HepG2 (cell line): ENCODE results near the gene HDAC8. TPM values are rescaled to one million over a fixed set of nuclear protein-coding genes. Genes with fewer than 3 reads are reported as not detected.

Experiments used
- ATAC-seq: fragments of 200-7000 bp; cut with Tn5 transposase; 3 replicates; pipeline ENCODE4 v1.9.1; 2020; ENCODE audit warnings: mild to moderate bottlenecking, moderate library complexity
- BruUV-seq: library from RNA; stranded (reverse); fragments of 400-500 nt; replicated peaks from 2 replicates; lab custom pipeline; 2021; lab: Mats Ljungman, UMichigan
- CTCF ChIA-PET: fragments of 300-600 bp; formaldehyde crosslinking; extraction: SDS; loops from one replicate; lab custom pipeline; 2021; ENCODE audit warnings: low total read pairs, inconsistent platforms, low intra/inter-chr PET ratio; lab: Yijun Ruan, JAX
- POLR2A ChIA-PET: fragments of 350-600 bp; sonication (Branson Sonifier 250); formaldehyde crosslinking; loops from one replicate; lab custom pipeline; 2020; ENCODE audit warnings: antibody characterized with exemption, inconsistent platforms; lab: Yijun Ruan, JAX
- DNase-seq: peaks from one replicate; pipeline ENCODE4 v3.0.0-alpha.2; 2015; ENCODE audit warnings: low spot score
- FAIRE-seq: peaks from 3 replicates; lab custom pipeline; 2011; peaks lifted over from hg19 to GRCh38; lab: Jason Lieb, UNC
- H2AFZ ChIP-seq: one replicate; pipeline ENCODE4 v1.6.1; 2011; ENCODE audit warnings: low read length, inconsistent platforms
- H3K27ac ChIP-seq: fragments of 300-600 bp; 3 replicates; pipeline ENCODE4 v1.8.0; 2011; ENCODE audit warnings: mixed run types, mild to moderate bottlenecking, mixed read lengths, low read length, inconsistent platforms; ENCODE audit not compliant: insufficient read depth; ENCODE audit errors: extremely low read length
- H3K27me3 ChIP-seq, 2 experiments: fragments of 200-600 bp in 1 of 2; 2 replicates in 1 of 2; 3 replicates in 1 of 2; pipeline versions ENCODE4 v1.6.0 to v1.8.0; 2011; ENCODE audit warnings: low read length in 2 of 2, mild to moderate bottlenecking in 2 of 2, moderate library complexity in 2 of 2, inconsistent platforms in 1 of 2; ENCODE audit not compliant: insufficient read depth in 2 of 2, control insufficient read depth in 1 of 2
- H3K36me3 ChIP-seq, 2 experiments: fragments of 200-600 bp in 1 of 2; replicated peaks in 1 of 2; 2 replicates in 1 of 2; 3 replicates in 1 of 2; pipeline versions ENCODE4 v1.5.1 to v1.8.0; 2011; ENCODE audit warnings: low read length in 2 of 2, inconsistent platforms in 1 of 2; ENCODE audit not compliant: insufficient read depth in 2 of 2, control insufficient read depth in 1 of 2
- H3K4me1 ChIP-seq: 2 replicates; pipeline ENCODE4 v1.5.1; 2012; ENCODE audit warnings: low read length, inconsistent platforms; ENCODE audit not compliant: insufficient read depth
- H3K4me2 ChIP-seq: 2 replicates; pipeline ENCODE4 v1.6.0; 2011; ENCODE audit warnings: low read depth, low read length, inconsistent platforms
- H3K4me3 ChIP-seq, 3 experiments: fragments of 200-600 bp in 1 of 3; sonication (generic), shearing (Covaris generic) in 1 of 3; replicated peaks in 1 of 3; 2 replicates each; pipeline ENCODE4 v1.5.1; 2011 to 2016; ENCODE audit warnings: low read length in 3 of 3, inconsistent platforms in 2 of 3, low read depth in 2 of 3, mild to moderate bottlenecking in 2 of 3, control low read depth in 1 of 3, mixed read lengths in 1 of 3; ENCODE audit not compliant: insufficient read depth in 1 of 3
- H3K79me2 ChIP-seq: one replicate; pipeline ENCODE4 v1.6.1; 2011; ENCODE audit warnings: low read length, inconsistent platforms; ENCODE audit not compliant: insufficient read depth
- H3K9ac ChIP-seq: 2 replicates; pipeline ENCODE4 v1.6.0; 2011; ENCODE audit warnings: mild to moderate bottlenecking, low read depth, low read length, inconsistent platforms; ENCODE audit not compliant: insufficient read depth
- H3K9me3 ChIP-seq: 2 replicates; pipeline ENCODE4 v1.5.1; 2012; ENCODE audit warnings: mild to moderate bottlenecking, low read length
- H4K20me1 ChIP-seq: 2 replicates; pipeline ENCODE4 v1.6.0; 2011; ENCODE audit warnings: inconsistent platforms, mild to moderate bottlenecking, low read length, moderate library complexity; ENCODE audit not compliant: insufficient read depth
- MAFF ChIP-seq: IDR thresholded peaks from 2 replicates; pipeline ENCODE4 v1.6.1; 2011; ENCODE audit warnings: low read depth, low read length, improper control_type of control experiment
- MAFK ChIP-seq, 2 experiments: IDR thresholded peaks in 1 of 2; conservative IDR thresholded peaks in 1 of 2; 2 replicates each; pipeline ENCODE4 v1.6.1; 2011; ENCODE audit warnings: improper control_type of control experiment in 2 of 2, low read length in 2 of 2
- MTF2 ChIP-seq: sonication (generic); formaldehyde crosslinking; IDR thresholded peaks from 2 replicates; pipeline ENCODE4 v1.5.0; 2020; ENCODE audit warnings: missing genetic modification reagents, borderline replicate concordance
- RFX1 ChIP-seq: fragments of 450-650 bp; IDR thresholded peaks from 2 replicates; pipeline ENCODE4 v1.6.1; 2017
- ZNF142 ChIP-seq: sonication (generic); formaldehyde crosslinking; IDR thresholded peaks from 2 replicates; pipeline ENCODE4 v1.4.0; 2020; ENCODE audit warnings: missing genetic modification reagents
- WGBS: methylation state at CpG from one replicate; pipeline ENCODE4 v1.1.6; 2017; ENCODE audit warnings: low lambda C conversion rate; 5-methylcytosine and 5-hydroxymethylcytosine counted together
- in situ Hi-C: cut with HindIII; loops from 2 replicates; pipeline ENCODE4 v1.10.0; 2017; ENCODE audit warnings: low pct_unique_long_range_greater_than_20kb; ENCODE audit not compliant: extremely low pct_ligation_motif_present
- intact Hi-C: fragments of 100-400 bp; cut with micrococcal nuclease; formaldehyde crosslinking; loops from one replicate; pipeline ENCODE4 v1.10.0; 2022; ENCODE audit not compliant: unreplicated experiment
- polyA plus RNA-seq, 8 experiments: library from polyadenylated mRNA; depleted of rRNA in 3 of 8; stranded (reverse) in 7 of 8; unstranded in 1 of 8; fragments of >200 nt; fragmentation: Illumina TruSeq in 4 of 8; extraction: Trizol in 4 of 8; gene quantifications; 2 replicates each; pipeline versions ENCODE4 v1.2.1 to v1.2.3, GENCODE V29; 2011 to 2016; ENCODE audit warnings: low read depth in 4 of 8, missing spikeins in 1 of 8, mixed read lengths in 1 of 8; ENCODE audit not compliant: insufficient read depth in 1 of 8
- total RNA-seq, 5 experiments: library from RNA; depleted of rRNA; stranded (reverse); fragments of >200 nt; fragmentation: Illumina TruSeq; extraction: Trizol; gene quantifications; 2 replicates each; pipeline ENCODE4 v1.2.3, GENCODE V29; 2016; ENCODE audit warnings: low read depth in 1 of 5

Gene HDAC8
- total and polyA plus RNA-seq, 2 of the 13 experiments (the other 11 are each of a cell fraction or from before 2014, with no cell fraction given): 13.7 to 28.6 TPM

GRCh38 chrX:72282302-72282701, 290.3 kb downstream of the HDAC8 start:
- FAIRE-seq (no peak), ATAC-seq (no peak)
- CTCF ChIA-PET: no interaction called here
- peaks cover 0 to 1% of the 10 kb centered on the region in 2 experiments; a peak in 1 of 5 replicates for H3K27me3 ChIP-seq
- no peak overlapping the region for H3K27ac ChIP-seq
- no peak for TF ChIP-seq RFX1
- no peak for TF ChIP-seq MTF2
- TF ChIP-seq MAFK (conservative IDR thresholded peaks at IDR 0.05 in 1 of 2, IDR thresholded peaks at IDR 0.05 in 1 of 2; ENCODE audit: low read length in 2 of 2): peak; percentile 5 to 68; a peak in 2 of 4 replicates
- no peak for TF ChIP-seq ZNF142
- peak; percentile 51 for TF ChIP-seq MAFF
- TF ChIP-seq, all 625 proteins: peak for 2
- no peak overlapping the region for H3K4me3 ChIP-seq
- intact Hi-C loops: no loop called here
- no peak overlapping the region for H3K4me2 ChIP-seq
- H3K4me1 ChIP-seq: peaks cover 6% of the 10 kb centered on the region; the same call in 1 of the 2 replicates
- 87% methylated on average over 1 of the region's 1 CpG for WGBS
- H3K36me3 ChIP-seq: no peaks in the 10 kb centered on the region
- no peaks in the 10 kb centered on the region for H3K9me3 ChIP-seq
- DNase-seq: no peak
- no peaks in the 10 kb centered on the region for H3K79me2 ChIP-seq
- in situ Hi-C loops: loop anchor here (25.0 kb wide), 1 partner anchor 430 kb away; the partner anchor contains the start of gene PHKA1
- H3K9ac ChIP-seq: no peak overlapping the region
- no peaks in the 10 kb centered on the region for H4K20me1 ChIP-seq
- POLR2A ChIA-PET: no interaction called here
- BruUV-seq: no TSS peak
- no peak overlapping the region for H2AFZ ChIP-seq
